ENCODE measurements around the gene NR0B2. TPM values are rescaled to one million over a fixed set of nuclear protein-coding genes. Genes with fewer than 3 reads are reported as not detected.

NR0B2 gene
- total and polyA plus RNA-seq, 2 of the 13 experiments (the other 11 are each of a cell fraction or from before 2014, with no cell fraction given) = 72.5 to 133 TPM

DNA sequence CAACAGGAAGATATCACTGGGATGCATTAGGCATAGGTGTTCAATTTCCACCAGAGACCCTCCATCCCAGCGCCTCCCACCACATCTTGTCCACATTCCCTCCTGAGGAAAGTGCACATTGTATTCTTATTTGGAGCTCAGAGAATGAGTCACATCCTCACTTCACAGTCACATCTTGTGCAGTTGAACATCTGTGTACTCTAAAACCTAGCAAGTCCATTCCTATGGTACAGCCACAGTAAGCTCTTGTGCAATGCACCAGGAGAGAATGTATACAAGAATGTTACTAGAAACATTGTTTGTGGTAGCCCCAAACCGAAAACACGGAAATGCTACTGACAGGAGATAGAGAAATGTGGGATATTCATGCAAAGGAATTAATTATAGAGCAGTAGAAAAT lies 48.1 kb upstream of the NR0B2 start (continued):
- peak; percentile 88 for TF ChIP-seq FOXA3 (CRISPR knock-in tag; IDR thresholded peaks at IDR 0.05)
- peak; percentile 71; the same call in 1 of the 2 replicates for TF ChIP-seq ZNF331 (CRISPR knock-in tag; IDR thresholded peaks at IDR 0.05)
- TF ChIP-seq, protein P1, sequence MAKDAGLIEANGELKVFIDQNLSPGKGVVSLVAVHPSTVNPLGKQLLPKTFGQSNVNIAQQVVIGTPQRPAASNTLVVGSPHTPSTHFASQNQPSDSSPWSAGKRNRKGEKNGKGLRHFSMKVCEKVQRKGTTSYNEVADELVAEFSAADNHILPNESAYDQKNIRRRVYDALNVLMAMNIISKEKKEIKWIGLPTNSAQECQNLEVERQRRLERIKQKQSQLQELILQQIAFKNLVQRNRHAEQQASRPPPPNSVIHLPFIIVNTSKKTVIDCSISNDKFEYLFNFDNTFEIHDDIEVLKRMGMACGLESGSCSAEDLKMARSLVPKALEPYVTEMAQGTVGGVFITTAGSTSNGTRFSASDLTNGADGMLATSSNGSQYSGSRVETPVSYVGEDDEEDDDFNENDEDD (CRISPR knock-in tag; IDR thresholded peaks at IDR 0.05; ENCODE audit: borderline replicate concordance) = no peak
- peak; percentile 73; the same call in 1 of the 2 replicates for TF ChIP-seq DPF2 (CRISPR knock-in tag; IDR thresholded peaks at IDR 0.05; ENCODE audit: borderline replicate concordance, low read depth)
- TF ChIP-seq LCORL (IDR thresholded peaks at IDR 0.05) = peak; percentile 49
- peak; percentile 77; the same call in 1 of the 2 replicates for TF ChIP-seq LCORL (CRISPR knock-in tag; IDR thresholded peaks at IDR 0.05)
- TF ChIP-seq SKI (IDR thresholded peaks at IDR 0.05; ENCODE audit: partially characterized antibody) = no peak
- TF ChIP-seq, protein P2, sequence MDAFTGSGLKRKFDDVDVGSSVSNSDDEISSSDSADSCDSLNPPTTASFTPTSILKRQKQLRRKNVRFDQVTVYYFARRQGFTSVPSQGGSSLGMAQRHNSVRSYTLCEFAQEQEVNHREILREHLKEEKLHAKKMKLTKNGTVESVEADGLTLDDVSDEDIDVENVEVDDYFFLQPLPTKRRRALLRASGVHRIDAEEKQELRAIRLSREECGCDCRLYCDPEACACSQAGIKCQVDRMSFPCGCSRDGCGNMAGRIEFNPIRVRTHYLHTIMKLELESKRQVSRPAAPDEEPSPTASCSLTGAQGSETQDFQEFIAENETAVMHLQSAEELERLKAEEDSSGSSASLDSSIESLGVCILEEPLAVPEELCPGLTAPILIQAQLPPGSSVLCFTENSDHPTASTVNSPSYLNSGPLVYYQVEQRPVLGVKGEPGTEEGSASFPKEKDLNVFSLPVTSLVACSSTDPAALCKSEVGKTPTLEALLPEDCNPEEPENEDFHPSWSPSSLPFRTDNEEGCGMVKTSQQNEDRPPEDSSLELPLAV (CRISPR knock-in tag; conservative IDR thresholded peaks at IDR 0.05; ENCODE audit: low read depth) = no peak
- TF ChIP-seq, protein P3, sequence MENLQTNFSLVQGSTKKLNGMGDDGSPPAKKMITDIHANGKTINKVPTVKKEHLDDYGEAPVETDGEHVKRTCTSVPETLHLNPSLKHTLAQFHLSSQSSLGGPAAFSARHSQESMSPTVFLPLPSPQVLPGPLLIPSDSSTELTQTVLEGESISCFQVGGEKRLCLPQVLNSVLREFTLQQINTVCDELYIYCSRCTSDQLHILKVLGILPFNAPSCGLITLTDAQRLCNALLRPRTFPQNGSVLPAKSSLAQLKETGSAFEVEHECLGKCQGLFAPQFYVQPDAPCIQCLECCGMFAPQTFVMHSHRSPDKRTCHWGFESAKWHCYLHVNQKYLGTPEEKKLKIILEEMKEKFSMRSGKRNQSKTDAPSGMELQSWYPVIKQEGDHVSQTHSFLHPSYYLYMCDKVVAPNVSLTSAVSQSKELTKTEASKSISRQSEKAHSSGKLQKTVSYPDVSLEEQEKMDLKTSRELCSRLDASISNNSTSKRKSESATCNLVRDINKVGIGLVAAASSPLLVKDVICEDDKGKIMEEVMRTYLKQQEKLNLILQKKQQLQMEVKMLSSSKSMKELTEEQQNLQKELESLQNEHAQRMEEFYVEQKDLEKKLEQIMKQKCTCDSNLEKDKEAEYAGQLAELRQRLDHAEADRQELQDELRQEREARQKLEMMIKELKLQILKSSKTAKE (CRISPR knock-in tag; IDR thresholded peaks at IDR 0.05; ENCODE audit: borderline replicate concordance) = peak; percentile 31; the same call in 1 of the 2 replicates
- TF ChIP-seq ZNF652 (CRISPR knock-in tag; IDR thresholded peaks at IDR 0.05; ENCODE audit: borderline replicate concordance, low read depth) = 0 out of 2 replicates have a peak, but pooled peaks have one; percentile 40
- TF ChIP-seq NKX3-1 (CRISPR knock-in tag; IDR thresholded peaks at IDR 0.05) = no peak
- no peak for TF ChIP-seq ZNF235 (CRISPR knock-in tag; IDR thresholded peaks at IDR 0.05; ENCODE audit: borderline replicate concordance)
- no peak for TF ChIP-seq SOX6 (IDR thresholded peaks at IDR 0.05)
- TF ChIP-seq SOX6 (CRISPR knock-in tag; IDR thresholded peaks at IDR 0.05) = peak; percentile 87
- no peak for TF ChIP-seq ZNF180 (CRISPR knock-in tag; IDR thresholded peaks at IDR 0.05; ENCODE audit: borderline replicate concordance, low read depth)
- no peak for TF ChIP-seq TOPORS (CRISPR knock-in tag; IDR thresholded peaks at IDR 0.05)
- TF ChIP-seq KDM5A (IDR thresholded peaks at IDR 0.05; ENCODE audit: borderline replicate concordance, low read length) = no peak
- TF ChIP-seq, protein P4, sequence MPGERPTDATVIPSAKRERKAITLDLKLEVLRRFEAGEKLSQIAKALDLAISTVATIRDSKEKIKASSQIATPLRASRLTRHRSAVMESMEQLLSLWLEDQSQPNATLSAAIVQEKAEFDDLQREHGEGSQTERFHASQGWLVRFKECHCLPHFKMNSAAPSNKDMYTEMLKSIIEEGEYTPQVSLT (CRISPR knock-in tag; IDR thresholded peaks at IDR 0.05; ENCODE audit: borderline replicate concordance, low read depth) = no peak
- peak; percentile 20; the same call in 1 of the 2 replicates for TF ChIP-seq HOXA3 (CRISPR knock-in tag; IDR thresholded peaks at IDR 0.05)
- no peak for TF ChIP-seq PHF21A (CRISPR knock-in tag; IDR thresholded peaks at IDR 0.05)
- no peak for TF ChIP-seq ZNF746 (CRISPR knock-in tag; IDR thresholded peaks at IDR 0.05)
- TF ChIP-seq, protein P5, sequence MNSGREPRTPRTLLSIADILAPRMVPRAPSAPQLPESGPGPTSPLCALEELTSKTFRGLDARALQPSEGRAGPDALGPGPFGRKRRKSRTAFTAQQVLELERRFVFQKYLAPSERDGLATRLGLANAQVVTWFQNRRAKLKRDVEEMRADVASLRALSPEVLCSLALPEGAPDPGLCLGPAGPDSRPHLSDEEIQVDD (CRISPR knock-in tag; IDR thresholded peaks at IDR 0.05; ENCODE audit: borderline replicate concordance) = no peak
- TF ChIP-seq MXD4 (CRISPR knock-in tag; IDR thresholded peaks at IDR 0.05) = no peak
- TF ChIP-seq, protein P6, sequence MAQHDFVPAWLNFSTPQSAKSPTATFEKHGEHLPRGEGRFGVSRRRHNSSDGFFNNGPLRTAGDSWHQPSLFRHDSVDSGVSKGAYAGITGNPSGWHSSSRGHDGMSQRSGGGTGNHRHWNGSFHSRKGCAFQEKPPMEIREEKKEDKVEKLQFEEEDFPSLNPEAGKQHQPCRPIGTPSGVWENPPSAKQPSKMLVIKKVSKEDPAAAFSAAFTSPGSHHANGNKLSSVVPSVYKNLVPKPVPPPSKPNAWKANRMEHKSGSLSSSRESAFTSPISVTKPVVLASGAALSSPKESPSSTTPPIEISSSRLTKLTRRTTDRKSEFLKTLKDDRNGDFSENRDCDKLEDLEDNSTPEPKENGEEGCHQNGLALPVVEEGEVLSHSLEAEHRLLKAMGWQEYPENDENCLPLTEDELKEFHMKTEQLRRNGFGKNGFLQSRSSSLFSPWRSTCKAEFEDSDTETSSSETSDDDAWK (CRISPR knock-in tag; IDR thresholded peaks at IDR 0.05) = no peak
- TF ChIP-seq ZNF878 (CRISPR knock-in tag; IDR thresholded peaks at IDR 0.05) = no peak; the same call in 1 of the 2 replicates

Measured in HepG2 (cell line).